K562 (cell line): ENCODE results near the gene CMBL. TPM values are rescaled to one million over a fixed set of nuclear protein-coding genes. Genes with fewer than 3 reads are reported as not detected.

Source experiments
- CTCF ChIP-seq, 3 experiments: IDR thresholded peaks in 2 of 3; conservative IDR thresholded peaks in 1 of 3; 2 replicates each; pipeline ENCODE4 v1.5.1; 2011 to 2012; ENCODE audit warnings: low read length in 3 of 3, mild to moderate bottlenecking in 3 of 3, control low read depth in 2 of 3, improper control_type of control experiment in 1 of 3, inconsistent platforms in 1 of 3, low read depth in 1 of 3, mixed read lengths in 1 of 3, moderate library complexity in 1 of 3; ENCODE audit not compliant: insufficient read depth in 2 of 3
- E4F1 ChIP-seq: fragments of 250-450 bp; sonication (Bioruptor Pico); IDR thresholded peaks from 2 replicates; pipeline ENCODE4 v1.5.0; 2021; ENCODE audit warnings: mild to moderate bottlenecking, borderline replicate concordance
- MNT ChIP-seq, 2 experiments: fragments of 450-650 bp; conservative IDR thresholded peaks; 2 replicates each; pipeline ENCODE4 v1.6.1; 2017; ENCODE audit warnings: mild to moderate bottlenecking in 2 of 2, moderate library complexity in 2 of 2
- NCOA2 ChIP-seq, 2 experiments: fragments of 450-650 bp; IDR thresholded peaks; 2 replicates each; pipeline ENCODE4 v1.6.1; 2018; ENCODE audit warnings: mild to moderate bottlenecking in 2 of 2, moderate library complexity in 1 of 2; ENCODE audit not compliant: partially characterized antibody in 2 of 2
- NEUROD1 ChIP-seq: fragments of 150-350 bp; IDR thresholded peaks from 2 replicates; pipeline ENCODE4 v1.6.1; 2014; ENCODE audit warnings: borderline replicate concordance, low read length, low read depth; ENCODE audit not compliant: partially characterized antibody
- PML ChIP-seq: IDR thresholded peaks from 2 replicates; pipeline ENCODE4 v1.6.1; 2012; ENCODE audit warnings: low read length, inconsistent platforms
- PRDM10 ChIP-seq: fragments of 450-650 bp; IDR thresholded peaks from 2 replicates; pipeline ENCODE4 v1.6.1; 2018; ENCODE audit not compliant: partially characterized antibody
- SIN3A ChIP-seq, 2 experiments: fragments of 150-350 bp in 1 of 2; IDR thresholded peaks; 2 replicates each; pipeline ENCODE4 v1.6.1; 2011 to 2016; ENCODE audit warnings: borderline replicate concordance in 2 of 2, low read depth in 2 of 2, low read length in 2 of 2, mild to moderate bottlenecking in 2 of 2, moderate library complexity in 2 of 2; ENCODE audit not compliant: control insufficient read depth in 1 of 2
- ZBTB7A ChIP-seq: IDR thresholded peaks from 2 replicates; pipeline ENCODE4 v1.6.1; 2011; ENCODE audit warnings: low read depth, mild to moderate bottlenecking, low read length, moderate library complexity, borderline replicate concordance; ENCODE audit not compliant: control insufficient read depth
- polyA plus RNA-seq, 8 experiments: library from polyadenylated mRNA; depleted of rRNA in 4 of 8; stranded (reverse) in 5 of 8; unstranded in 3 of 8; fragments of >200 nt; fragmentation: Nextera tagmentation in 2 of 8; fragmentation: Illumina TruSeq in 1 of 8; extraction: Ambion mirVana in 2 of 8; extraction: Trizol in 1 of 8; gene quantifications; 2 replicates each; pipeline versions ENCODE4 v1.2.1 to v1.2.3, GENCODE V29; 2011 to 2014; ENCODE audit warnings: inconsistent platforms in 1 of 8, missing spikeins in 1 of 8
- total RNA-seq, 7 experiments: library from RNA; depleted of rRNA in 6 of 7; stranded (reverse); fragments of >200 nt in 6 of 7; fragmentation: Illumina TruSeq in 2 of 7; extraction: Trizol in 2 of 7; gene quantifications; 2 replicates each; pipeline versions ENCODE4 v1.2.1 to v1.2.3, GENCODE V29; 2011 to 2021; ENCODE audit warnings: low replicate concordance in 1 of 7

CMBL gene
- total and polyA plus RNA-seq, 9 of the 15 experiments (the other 6 are each of a cell fraction or from before 2014, with no cell fraction given): 22.6 to 192 (median 71.1) TPM

GRCh38 chr5:10354048-10354872 is 46.6 kb upstream of the CMBL start (continued):
- TF ChIP-seq SIN3A (IDR thresholded peaks at IDR 0.05; ENCODE audit: borderline replicate concordance in 2 of 2, control insufficient read depth in 1 of 2, low read depth in 2 of 2, low read length in 2 of 2) (peak; percentile 65 to 66; a peak in 2 of 4 replicates), PRDM10 (peak; percentile 76), CTCF (IDR thresholded peaks at IDR 0.05 in 2 of 3, conservative IDR thresholded peaks at IDR 0.05 in 1 of 3; ENCODE audit: insufficient read depth in 2 of 3, low read depth in 1 of 3, low read length in 3 of 3) (peak in 1 of 3 experiments; percentile 8; a peak in 1 of 6 replicates), NCOA2 (IDR thresholded peaks at IDR 0.05; ENCODE audit: partially characterized antibody in 2 of 2) (no peak), NEUROD1 (peak; percentile 18), E4F1 (peak; percentile 73; the same call in 1 of the 2 replicates), MNT (conservative IDR thresholded peaks at IDR 0.05) (no peak; a peak in 2 of 4 replicates), ZBTB7A (peak; percentile 99), PML (no peak)
